BLaER1 treated with 17β-estradiol and CSF1 and Interleukin-3, amounts not matched to agents 10 nM and 100 nM (cell line): Measurements from ENCODE around the gene DCPS.

Experiments
- H3K27ac ChIP-seq, 11 experiments: shearing (Covaris generic); formaldehyde crosslinking; 2 replicates each; pipeline ENCODE4 v1.8.1; 2022
- H3K27me3 ChIP-seq, 11 experiments: shearing (Covaris generic); formaldehyde crosslinking; 2 replicates each; pipeline ENCODE4 v1.8.1; 2022
- H3K36me3 ChIP-seq, 11 experiments: shearing (Covaris generic); formaldehyde crosslinking; 2 replicates each; pipeline ENCODE4 v1.8.1; 2022
- H3K4me1 ChIP-seq, 10 experiments: shearing (Covaris generic); formaldehyde crosslinking; 2 replicates each; pipeline ENCODE4 v1.8.1; 2022
- H3K4me2 ChIP-seq, 11 experiments: shearing (Covaris generic); formaldehyde crosslinking; 2 replicates each; pipeline ENCODE4 v1.8.1; 2022
- H3K4me3 ChIP-seq, 10 experiments: shearing (Covaris generic); formaldehyde crosslinking; 2 replicates each; pipeline ENCODE4 v1.8.1; 2022
- H3K9ac ChIP-seq, 11 experiments: shearing (Covaris generic); formaldehyde crosslinking; 2 replicates each; pipeline ENCODE4 v1.8.1; 2022
- H3K9me3 ChIP-seq, 11 experiments: shearing (Covaris generic); formaldehyde crosslinking; replicated peaks in 1 of 11; 2 replicates each; pipeline ENCODE4 v1.8.1; 2022
- H4K20me1 ChIP-seq, 11 experiments: shearing (Covaris generic); formaldehyde crosslinking; 2 replicates each; pipeline ENCODE4 v1.8.1; 2022
- Cebpa-rat ChIP-seq, 11 experiments: shearing (Covaris generic); IDR thresholded peaks; 2 replicates each; pipeline ENCODE4 v1.8.1; 2022

DCPS gene

GRCh38 chr11:126339073-126339862 lies 35.4 kb downstream of the DCPS start:
- Histone ChIP-seq H3K4me1 (peaks cover 46 to 71% (median 67%) of the 10 kb centered on the region in 10 experiments), H3K27ac (no peak overlapping the region), H3K27me3 (no peaks in the 10 kb centered on the region), H4K20me1 (peaks cover 0 to 71% (median 0%) of the 10 kb centered on the region in 11 experiments; a peak in 7 of 22 replicates), H3K4me3 (no peak overlapping the region), H3K36me3 (peaks cover 31 to 60% (median 47%) of the 10 kb centered on the region in 11 experiments; a peak in 21 of 22 replicates), H3K9ac (no peak overlapping the region), H3K9me3 (no peaks in the 10 kb centered on the region), H3K4me2 (no peak overlapping the region)
- TF ChIP-seq Cebpa-rat (IDR thresholded peaks at IDR 0.05): no peak

- H4K20me1 ChIP-seq: peaks cover 0 to 74% (median under 1%) of the 10 kb centered on the region in 11 experiments; a peak in 8 of 22 replicates
- peaks cover 36 to 67% (median 54%) of the 10 kb centered on the region in 11 experiments; a peak in 21 of 22 replicates for H3K36me3 ChIP-seq
- no peaks in the 10 kb centered on the region for H3K27me3 ChIP-seq
- H3K4me2 ChIP-seq: no peak overlapping the region
- H3K27ac ChIP-seq: no peak overlapping the region
- no peak overlapping the region for H3K9ac ChIP-seq
- TF ChIP-seq Cebpa-rat (IDR thresholded peaks at IDR 0.05): no peak
- H3K9me3 ChIP-seq: no peaks in the 10 kb centered on the region
- peaks cover 50 to 69% (median 64%) of the 10 kb centered on the region in 10 experiments for H3K4me1 ChIP-seq
- H3K4me3 ChIP-seq: no peak overlapping the region
Measured at GRCh38 chr11:126339863-126340434, 36.1 kb downstream of the DCPS start.

GRCh38 chr11:126340960-126341606 lies 37.2 kb downstream of the DCPS start:
- no peaks in the 10 kb centered on the region for H3K27me3 ChIP-seq
- peaks cover 0 to 81% (median 9%) of the 10 kb centered on the region in 11 experiments; a peak in 12 of 22 replicates for H4K20me1 ChIP-seq
- peaks cover 53 to 69% (median 64%) of the 10 kb centered on the region in 10 experiments for H3K4me1 ChIP-seq
- TF ChIP-seq Cebpa-rat (IDR thresholded peaks at IDR 0.05): no peak
- peaks cover 41 to 76% (median 61%) of the 10 kb centered on the region in 11 experiments; a peak in 21 of 22 replicates for H3K36me3 ChIP-seq
- H3K27ac ChIP-seq: peak overlapping the region in 2 of 11 experiments; percentile 9 to 19; a peak in 2 of 22 replicates
- H3K9ac ChIP-seq: no peak overlapping the region
- no peaks in the 10 kb centered on the region for H3K9me3 ChIP-seq
- peak overlapping the region; percentile 57 to 92 (median 77); a peak in 21 of 22 replicates for H3K4me2 ChIP-seq
- H3K4me3 ChIP-seq: no peak overlapping the region

- Histone ChIP-seq H3K27me3 (no peaks in the 10 kb centered on the region), H3K27ac (peak overlapping the region in 5 of 11 experiments; percentile 2 to 50 (median 18); a peak in 6 of 22 replicates), H3K9ac (peak overlapping the region in 1 of 11 experiments; percentile 5; a peak in 2 of 22 replicates), H3K4me2 (peak overlapping the region; percentile 57 to 92 (median 77)), H4K20me1 (peaks cover 0 to 82% (median 16%) of the 10 kb centered on the region in 11 experiments; a peak in 15 of 22 replicates), H3K36me3 (peaks cover 41 to 76% (median 61%) of the 10 kb centered on the region in 11 experiments; a peak in 21 of 22 replicates), H3K4me1 (peaks cover 53 to 69% (median 64%) of the 10 kb centered on the region in 10 experiments), H3K4me3 (0 out of 20 replicates have a peak overlapping the region, but pooled peaks of 1 of the 10 experiments have one; percentile 1), H3K9me3 (no peaks in the 10 kb centered on the region)
- TF ChIP-seq Cebpa-rat (IDR thresholded peaks at IDR 0.05): no peak
Measured at GRCh38 chr11:126341760-126342161, 37.9 kb downstream of the DCPS start.

- H3K4me1 ChIP-seq: peaks cover 53 to 69% (median 64%) of the 10 kb centered on the region in 10 experiments
- TF ChIP-seq Cebpa-rat (IDR thresholded peaks at IDR 0.05): no peak
- H3K4me3 ChIP-seq: no peak overlapping the region
- peak overlapping the region in 1 of 11 experiments; percentile 92; a peak in 1 of 22 replicates for H3K4me2 ChIP-seq
- H3K27ac ChIP-seq: no peak overlapping the region
- H3K9ac ChIP-seq: no peak overlapping the region
- peaks cover 0 to 78% (median 26%) of the 10 kb centered on the region in 11 experiments; a peak in 17 of 22 replicates for H4K20me1 ChIP-seq
- no peaks in the 10 kb centered on the region for H3K9me3 ChIP-seq
- H3K36me3 ChIP-seq: peaks cover 41 to 75% (median 62%) of the 10 kb centered on the region in 11 experiments; a peak in 21 of 22 replicates
- H3K27me3 ChIP-seq: no peaks in the 10 kb centered on the region
Measured at GRCh38 chr11:126343051-126343450, 39.2 kb downstream of the DCPS start.

- TF ChIP-seq Cebpa-rat (IDR thresholded peaks at IDR 0.05): no peak
Measured at GRCh38 chr11:126344141-126345080, 40.6 kb downstream of the DCPS start.

GRCh38 chr11:126345283-126345682 lies 41.4 kb downstream of the DCPS start:
- H3K9ac ChIP-seq: peak overlapping the region in 2 of 11 experiments; percentile 40 to 57; a peak in 1 of 22 replicates
- TF ChIP-seq Cebpa-rat (IDR thresholded peaks at IDR 0.05): no peak
- peaks cover 61 to 80% (median 73%) of the 10 kb centered on the region in 10 experiments for H3K4me1 ChIP-seq
- H3K9me3 ChIP-seq: no peaks in the 10 kb centered on the region
- H3K4me2 ChIP-seq: peak overlapping the region; percentile 69 to 89 (median 77)
- H3K27me3 ChIP-seq: no peaks in the 10 kb centered on the region
- H3K4me3 ChIP-seq: no peak overlapping the region
- peaks cover 0 to 72% (median 30%) of the 10 kb centered on the region in 11 experiments; a peak in 18 of 22 replicates for H4K20me1 ChIP-seq
- H3K27ac ChIP-seq: peak overlapping the region in 6 of 11 experiments; percentile 45 to 71 (median 62); a peak in 6 of 22 replicates
- peaks cover 22 to 60% (median 43%) of the 10 kb centered on the region in 11 experiments; a peak in 21 of 22 replicates for H3K36me3 ChIP-seq

More at GRCh38 chr11:126344141-126345080, 40.6 kb downstream of the DCPS start:
- Histone ChIP-seq H3K27ac (0 out of 22 replicates have a peak overlapping the region, but pooled peaks of 1 of the 11 experiments have one; percentile 8), H3K4me3 (no peak overlapping the region), H3K9ac (no peak overlapping the region), H3K9me3 (no peaks in the 10 kb centered on the region), H3K36me3 (peaks cover 31 to 66% (median 50%) of the 10 kb centered on the region in 11 experiments; a peak in 21 of 22 replicates), H4K20me1 (peaks cover 0 to 78% (median 30%) of the 10 kb centered on the region in 11 experiments; a peak in 18 of 22 replicates), H3K4me2 (peak overlapping the region in 1 of 11 experiments; percentile 77; a peak in 1 of 22 replicates), H3K4me1 (peaks cover 61 to 77% (median 72%) of the 10 kb centered on the region in 10 experiments), H3K27me3 (no peaks in the 10 kb centered on the region)
